ENCODE results near the gene MYG1.

DNA sequence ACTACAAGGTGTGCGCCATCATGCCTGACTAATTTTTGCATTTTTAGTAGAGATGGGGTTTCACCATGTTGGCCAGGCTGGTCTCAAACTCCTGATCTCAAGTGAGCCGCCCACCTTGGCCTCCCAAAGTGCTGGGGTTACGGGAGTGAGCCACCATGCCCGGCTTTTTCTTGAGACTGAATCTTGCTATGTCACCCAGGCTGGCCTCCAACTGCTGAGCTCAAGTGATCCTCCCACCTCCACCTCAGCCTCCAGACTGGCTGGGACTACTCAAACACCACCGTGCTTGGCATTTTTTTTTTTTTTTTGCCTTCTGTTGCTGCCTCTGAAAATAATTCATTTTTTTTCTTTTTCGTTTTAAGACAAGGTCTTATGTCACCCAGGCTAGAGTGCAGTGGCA lies 39.6 kb upstream of the MYG1 start:
- TF ChIP-seq, protein P1, sequence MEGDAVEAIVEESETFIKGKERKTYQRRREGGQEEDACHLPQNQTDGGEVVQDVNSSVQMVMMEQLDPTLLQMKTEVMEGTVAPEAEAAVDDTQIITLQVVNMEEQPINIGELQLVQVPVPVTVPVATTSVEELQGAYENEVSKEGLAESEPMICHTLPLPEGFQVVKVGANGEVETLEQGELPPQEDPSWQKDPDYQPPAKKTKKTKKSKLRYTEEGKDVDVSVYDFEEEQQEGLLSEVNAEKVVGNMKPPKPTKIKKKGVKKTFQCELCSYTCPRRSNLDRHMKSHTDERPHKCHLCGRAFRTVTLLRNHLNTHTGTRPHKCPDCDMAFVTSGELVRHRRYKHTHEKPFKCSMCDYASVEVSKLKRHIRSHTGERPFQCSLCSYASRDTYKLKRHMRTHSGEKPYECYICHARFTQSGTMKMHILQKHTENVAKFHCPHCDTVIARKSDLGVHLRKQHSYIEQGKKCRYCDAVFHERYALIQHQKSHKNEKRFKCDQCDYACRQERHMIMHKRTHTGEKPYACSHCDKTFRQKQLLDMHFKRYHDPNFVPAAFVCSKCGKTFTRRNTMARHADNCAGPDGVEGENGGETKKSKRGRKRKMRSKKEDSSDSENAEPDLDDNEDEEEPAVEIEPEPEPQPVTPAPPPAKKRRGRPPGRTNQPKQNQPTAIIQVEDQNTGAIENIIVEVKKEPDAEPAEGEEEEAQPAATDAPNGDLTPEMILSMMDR (conservative IDR thresholded peaks at IDR 0.05 in 1 of 2, IDR thresholded peaks at IDR 0.05 in 1 of 2; ENCODE audit: extremely low read depth in 1 of 2, insufficient read depth in 1 of 2, low read depth in 1 of 2, low read length in 2 of 2): no peak
- TF ChIP-seq EZH2 (IDR thresholded peaks at IDR 0.05; ENCODE audit: borderline replicate concordance, low read length): no peak
